ENCODE measurements around the gene RCN2.

RCN2 gene

GRCh38 chr15:76996526-76997401 is 65.2 kb downstream of the RCN2 start:
- peak; percentile 4 to 57 for DNase-seq

GRCh38 chr15:76998663-76999285 is 67.2 kb downstream of the RCN2 start:
- DNase-seq, result no peak

GRCh38 chr15:76999996-77000395 is 68.4 kb downstream of the RCN2 start:
- no peak for DNase-seq

- no peak for DNase-seq
Measured at GRCh38 chr15:77001351-77001750, 69.8 kb downstream of the RCN2 start.

- no peak for DNase-seq
Measured at GRCh38 chr15:77001966-77002365, 70.4 kb downstream of the RCN2 start.

- no peak for DNase-seq
Measured at GRCh38 chr15:77002436-77002835, 70.9 kb downstream of the RCN2 start.

GRCh38 chr15:77002954-77003912 is 71.7 kb downstream of the RCN2 start:
- DNase-seq, result no peak

All from NCI-H446 (cell line).